GM06990 (cell line): ENCODE results near the gene SLC25A13.

Experiments
- DNase-seq: peaks from one replicate; pipeline ENCODE4 v3.0.0-alpha.2; 2011; ENCODE audit not compliant: insufficient read length; ENCODE audit errors: extremely low read depth
- H3K27me3 ChIP-seq: replicated peaks from 2 replicates; pipeline ENCODE4 v1.6.0; 2011; ENCODE audit warnings: low read length; ENCODE audit not compliant: control insufficient read depth, insufficient read depth
- H3K36me3 ChIP-seq: 2 replicates; pipeline ENCODE4 v1.5.1; 2011; ENCODE audit warnings: low read length; ENCODE audit not compliant: control insufficient read depth, insufficient read depth
- H3K4me3 ChIP-seq: replicated peaks from 2 replicates; pipeline ENCODE4 v1.5.1; 2011; ENCODE audit warnings: low read depth, mild to moderate bottlenecking, control low read depth, low read length
- CTCF ChIP-seq: IDR thresholded peaks from 2 replicates; pipeline ENCODE4 v1.5.1; 2011; ENCODE audit warnings: low read length, control low read depth, mild to moderate bottlenecking, inconsistent platforms; ENCODE audit not compliant: insufficient read depth, poor library complexity, severe bottlenecking

Gene SLC25A13

GRCh38 chr7:96211954-96212353, 109.9 kb downstream of the SLC25A13 start:
- no peaks in the 10 kb centered on the region for H3K27me3 ChIP-seq
- DNase-seq, result no peak
- TF ChIP-seq CTCF, result no peak
- no peaks in the 10 kb centered on the region for H3K36me3 ChIP-seq
- H3K4me3 ChIP-seq, result no peak overlapping the region

GRCh38 chr7:96205665-96206064, 116.2 kb downstream of the SLC25A13 start:
- no peak for TF ChIP-seq CTCF
- no peak overlapping the region for H3K4me3 ChIP-seq
- no peaks in the 10 kb centered on the region for H3K27me3 ChIP-seq
- no peak for DNase-seq
- no peaks in the 10 kb centered on the region for H3K36me3 ChIP-seq

GRCh38 chr7:96204601-96205000, 117.3 kb downstream of the SLC25A13 start:
- no peaks in the 10 kb centered on the region for H3K27me3 ChIP-seq
- no peaks in the 10 kb centered on the region for H3K36me3 ChIP-seq
- no peak for TF ChIP-seq CTCF
- DNase-seq, result no peak
- no peak overlapping the region for H3K4me3 ChIP-seq

GRCh38 chr7:96203786-96204185, 118.1 kb downstream of the SLC25A13 start:
- no peaks in the 10 kb centered on the region for H3K27me3 ChIP-seq
- no peak for DNase-seq
- H3K4me3 ChIP-seq, result no peak overlapping the region
- TF ChIP-seq CTCF, result no peak
- H3K36me3 ChIP-seq, result no peaks in the 10 kb centered on the region

GRCh38 chr7:96202102-96202501, 119.8 kb downstream of the SLC25A13 start:
- Histone ChIP-seq H3K4me3 (no peak overlapping the region), H3K36me3 (no peaks in the 10 kb centered on the region), H3K27me3 (no peaks in the 10 kb centered on the region)
- DNase-seq, result no peak
- no peak for TF ChIP-seq CTCF

- H3K36me3 ChIP-seq, result no peaks in the 10 kb centered on the region
- DNase-seq, result no peak
- no peak overlapping the region for H3K4me3 ChIP-seq
- TF ChIP-seq CTCF, result no peak
- H3K27me3 ChIP-seq, result no peaks in the 10 kb centered on the region
These were observed 121.2 kb downstream of the SLC25A13 start for GRCh38 chr7:96200740-96201139.
